ENCODE measurements around the gene IRF2BP2.
"Not testable (repeated sequence)": the region's sequence is repeated elsewhere in the genome, so short reads cannot be mapped to it uniquely, and the experiment has no call there.

IRF2BP2 gene

GRCh38 chr1:234610061-234610665 is at the start of gene IRF2BP2:
IRF2BP2 (minus strand) TSS chr1:234610178; CDS start chr1:234609494, 684 bp downstream.
- DNase-seq = peak; percentile 71

GRCh38 chr1:234659538-234659937 is 49.6 kb upstream of the IRF2BP2 start:
- DNase-seq = no peak

- no peak for DNase-seq
Measured at GRCh38 chr1:234658138-234658537, 48.2 kb upstream of the IRF2BP2 start.

- DNase-seq = no peak
Measured at GRCh38 chr1:234656944-234657654, 47.1 kb upstream of the IRF2BP2 start.

GRCh38 chr1:234656070-234656895 is 46.3 kb upstream of the IRF2BP2 start:
- DNase-seq = no peak

- DNase-seq = no peak
Measured at GRCh38 chr1:234655328-234656069, 45.5 kb upstream of the IRF2BP2 start.

GRCh38 chr1:234654002-234654733 is 44.2 kb upstream of the IRF2BP2 start:
- no peak for DNase-seq

- DNase-seq = no peak
Measured at GRCh38 chr1:234649432-234650081, 39.6 kb upstream of the IRF2BP2 start.

- no peak for DNase-seq
Measured at GRCh38 chr1:234647758-234648157, 37.8 kb upstream of the IRF2BP2 start.

- DNase-seq = no peak
Measured at GRCh38 chr1:234647245-234647644, 37.3 kb upstream of the IRF2BP2 start.

GRCh38 chr1:234645964-234646363 is 36.0 kb upstream of the IRF2BP2 start:
- DNase-seq = no peak

- no peak for DNase-seq
Measured at GRCh38 chr1:234645474-234645953, 35.5 kb upstream of the IRF2BP2 start.

GRCh38 chr1:234644928-234645327 is 35.0 kb upstream of the IRF2BP2 start:
- DNase-seq = no peak

- DNase-seq = no peak
Measured at GRCh38 chr1:234643850-234644134, 33.8 kb upstream of the IRF2BP2 start.

GRCh38 chr1:234643111-234643849 is 33.3 kb upstream of the IRF2BP2 start:
- no peak for DNase-seq

- DNase-seq = no peak
Measured at GRCh38 chr1:234642428-234642827, 32.5 kb upstream of the IRF2BP2 start.

GRCh38 chr1:234639961-234640360 is 30.0 kb upstream of the IRF2BP2 start:
- DNase-seq = no peak

- no peak for DNase-seq
Measured at GRCh38 chr1:234638832-234639799, 29.1 kb upstream of the IRF2BP2 start.

- DNase-seq = not testable (repeated sequence)
Measured at GRCh38 chr1:234634922-234635321, 24.9 kb upstream of the IRF2BP2 start.

- DNase-seq = no peak
Measured at GRCh38 chr1:234634387-234634786, 24.4 kb upstream of the IRF2BP2 start.

Measured in stimulated activated naive CD4-positive, alpha-beta T cell treated with Interleukin-2 at 50 U/mL for 16 hours (primary cell).